K562 (cell line): Measurements from ENCODE around the gene AZU1. TPM values are rescaled to one million over a fixed set of nuclear protein-coding genes. Genes with fewer than 3 reads are reported as not detected.
A peak's percentile ranks its signal among the peaks of the same experiment; 100 is the strongest.

Source experiments
- CXXC5 ChIP-seq: fragments of 250-450 bp; sonication (Bioruptor Pico); IDR thresholded peaks from 2 replicates; pipeline ENCODE4 v1.8.0; 2022; ENCODE audit warnings: inconsistent platforms, mild to moderate bottlenecking, moderate library complexity
- ESRRA ChIP-seq: fragments of 450-650 bp; IDR thresholded peaks from 2 replicates; pipeline ENCODE4 v1.6.1; 2014; ENCODE audit warnings: low read depth, mild to moderate bottlenecking, moderate library complexity, borderline replicate concordance
- FOXM1 ChIP-seq, 2 experiments: fragments of 450-650 bp in 1 of 2; sonication (generic) in 1 of 2; formaldehyde crosslinking in 1 of 2; IDR thresholded peaks; 2 replicates each; pipeline versions ENCODE4 v1.6.1 to v1.9.0; 2017 to 2022; ENCODE audit warnings: low read depth in 2 of 2, mild to moderate bottlenecking in 2 of 2, missing genetic modification reagents in 1 of 2, moderate library complexity in 1 of 2
- JUN ChIP-seq, 2 experiments: sonication (generic) in 1 of 2; formaldehyde crosslinking in 1 of 2; IDR thresholded peaks; 2 replicates each; pipeline versions ENCODE4 v1.6.1 to v1.8.0; 2012 to 2022; ENCODE audit warnings: borderline replicate concordance in 2 of 2, mild to moderate bottlenecking in 2 of 2, improper control_type of control experiment in 1 of 2, low read depth in 1 of 2, low read length in 1 of 2, missing genetic modification reagents in 1 of 2
- L3MBTL2 ChIP-seq: fragments of 450-650 bp; IDR thresholded peaks from 2 replicates; pipeline ENCODE4 v1.6.1; 2016; ENCODE audit warnings: mild to moderate bottlenecking, moderate library complexity
- RNF219 ChIP-seq: fragments of 250-450 bp; sonication (Bioruptor Pico); IDR thresholded peaks from 2 replicates; pipeline ENCODE4 v1.5.0; 2022; ENCODE audit warnings: mild to moderate bottlenecking
- TAF7 ChIP-seq: fragments of 450-650 bp; IDR thresholded peaks from 2 replicates; pipeline ENCODE4 v1.6.1; 2016; ENCODE audit warnings: missing genetic modification characterization, missing compliant biosample characterization
- U2AF1 ChIP-seq: fragments of 200-400 bp; formaldehyde crosslinking; optimal IDR thresholded peaks from 2 replicates; pipeline ENCODE3; 2017; ENCODE audit warnings: mild to moderate bottlenecking, low read depth, low read length, moderate library complexity
- ZBTB43 ChIP-seq: sonication (generic); formaldehyde crosslinking; IDR thresholded peaks from 2 replicates; pipeline ENCODE4 v1.8.0; 2023; ENCODE audit warnings: mild to moderate bottlenecking, missing genetic modification reagents
- polyA plus RNA-seq, 8 experiments: library from polyadenylated mRNA; depleted of rRNA in 4 of 8; stranded (reverse) in 5 of 8; unstranded in 3 of 8; fragments of >200 nt; fragmentation: Nextera tagmentation in 2 of 8; fragmentation: Illumina TruSeq in 1 of 8; extraction: Ambion mirVana in 2 of 8; extraction: Trizol in 1 of 8; gene quantifications; 2 replicates each; pipeline versions ENCODE4 v1.2.1 to v1.2.3, GENCODE V29; 2011 to 2014; ENCODE audit warnings: inconsistent platforms in 1 of 8, missing spikeins in 1 of 8
- total RNA-seq, 7 experiments: library from RNA; depleted of rRNA in 6 of 7; stranded (reverse); fragments of >200 nt in 6 of 7; fragmentation: Illumina TruSeq in 2 of 7; extraction: Trizol in 2 of 7; gene quantifications; 2 replicates each; pipeline versions ENCODE4 v1.2.1 to v1.2.3, GENCODE V29; 2011 to 2021; ENCODE audit warnings: low replicate concordance in 1 of 7

The AZU1 gene
- total and polyA plus RNA-seq, 9 of the 15 experiments (the other 6 are each of a cell fraction or from before 2014, with no cell fraction given) = 0.29 to 1.9 (median 0.59) TPM; not detected in 3

- peak; percentile 51; the same call in 1 of the 2 replicates for TF ChIP-seq CXXC5 (CRISPR knock-in tag)
- TF ChIP-seq ZBTB43 = no peak
- peak; percentile 5; the same call in 1 of the 2 replicates for TF ChIP-seq ESRRA
- peak; percentile 56; the same call in 1 of the 2 replicates for TF ChIP-seq JUN (IDR thresholded peaks at IDR 0.05; ENCODE audit: borderline replicate concordance, low read depth, low read length)
- TF ChIP-seq JUN (CRISPR knock-in tag; IDR thresholded peaks at IDR 0.05; ENCODE audit: borderline replicate concordance) = no peak
- TF ChIP-seq L3MBTL2 = peak; percentile 62; the same call in 1 of the 2 replicates
- no peak for TF ChIP-seq U2AF1
- no peak for TF ChIP-seq FOXM1 (IDR thresholded peaks at IDR 0.05; ENCODE audit: low read depth)
- no peak for TF ChIP-seq FOXM1 (CRISPR knock-in tag; IDR thresholded peaks at IDR 0.05; ENCODE audit: low read depth)
- TF ChIP-seq TAF7 (tag) = 0 out of 2 replicates have a peak, but pooled peaks have one; percentile 29
- TF ChIP-seq RNF219 (CRISPR knock-in tag) = no peak
Measured at GRCh38 chr19:788983-789700, 38.5 kb upstream of the AZU1 start (continued).
